H1 (cell line): ENCODE measurements around the gene TRAPPC2. TPM values are rescaled to one million over a fixed set of nuclear protein-coding genes. Genes with fewer than 3 reads are reported as not detected.

Experiments
- CHD2 ChIP-seq: IDR thresholded peaks from 2 replicates; pipeline ENCODE4 v1.6.1; 2012; ENCODE audit warnings: low read length, improper control_type of control experiment
- JUN ChIP-seq: IDR thresholded peaks from 2 replicates; pipeline ENCODE4 v1.6.1; 2011; ENCODE audit warnings: low read depth, mild to moderate bottlenecking, improper control_type of control experiment, low read length
- NRF1 ChIP-seq: IDR thresholded peaks from 2 replicates; pipeline ENCODE4 v1.6.1; 2011; ENCODE audit warnings: mild to moderate bottlenecking, low read depth, low read length, improper control_type of control experiment
- POLR2A ChIP-seq, 2 experiments: IDR thresholded peaks; 1 replicate in 1 of 2; 2 replicates in 1 of 2; pipeline ENCODE4 v1.6.1; 2011; ENCODE audit warnings: low read depth in 2 of 2, low read length in 2 of 2, mild to moderate bottlenecking in 2 of 2; ENCODE audit errors: control extremely low read depth in 1 of 2
- RAD21 ChIP-seq, 2 experiments: IDR thresholded peaks in 1 of 2; conservative IDR thresholded peaks in 1 of 2; 2 replicates each; pipeline ENCODE4 v1.6.1; 2011; ENCODE audit warnings: low read depth in 2 of 2, low read length in 2 of 2, improper control_type of control experiment in 1 of 2, inconsistent platforms in 1 of 2, mild to moderate bottlenecking in 1 of 2, moderate library complexity in 1 of 2
- RFX5 ChIP-seq: IDR thresholded peaks from 2 replicates; pipeline ENCODE4 v1.6.1; 2011; ENCODE audit warnings: low read depth, low read length, improper control_type of control experiment, borderline replicate concordance
- RNF2 ChIP-seq: fragments of 200-900, 300-1000 bp; sonication (generic); IDR thresholded peaks from 2 replicates; pipeline ENCODE4 v1.7.1; 2016; ENCODE audit warnings: borderline replicate concordance, low read depth, mild to moderate bottlenecking, antibody characterized with exemption, low read length; ENCODE audit not compliant: poor library complexity, severe bottlenecking; ENCODE audit errors: missing control alignments
- SIN3A ChIP-seq, 2 experiments: IDR thresholded peaks in 1 of 2; conservative IDR thresholded peaks in 1 of 2; 2 replicates each; pipeline ENCODE4 v1.6.1; 2011 to 2012; ENCODE audit warnings: low read length in 2 of 2, improper control_type of control experiment in 1 of 2, low read depth in 1 of 2, mild to moderate bottlenecking in 1 of 2
- SP1 ChIP-seq: IDR thresholded peaks from 2 replicates; pipeline ENCODE4 v1.6.1; 2011; ENCODE audit warnings: low read depth, low read length
- YY1 ChIP-seq: IDR thresholded peaks from 2 replicates; pipeline ENCODE4 v1.6.1; 2011; ENCODE audit warnings: low read depth, mild to moderate bottlenecking, low read length
- polyA plus RNA-seq, 7 experiments: library from polyadenylated mRNA; depleted of rRNA in 3 of 7; stranded (reverse) in 5 of 7; unstranded in 2 of 7; fragments of >200 nt in 5 of 7; fragments of 200-250 nt in 2 of 7; gene quantifications; 1 replicate in 5 of 7; 2 replicates in 1 of 7; 4 replicates in 1 of 7; pipeline versions ENCODE4 v1.2.1 to v1.2.3, GENCODE V29; 2011 to 2013; ENCODE audit warnings: missing spikeins in 2 of 7, mixed read lengths in 2 of 7
- total RNA-seq: library from RNA; stranded (reverse); fragmentation: NEBNext Ultra II Directional; extraction: Animal tissue kit (Norgen Biotek cat#: 25700); gene quantifications from 2 replicates; pipeline ENCODE4 v1.2.1, GENCODE V29; 2021
- TF ChIP-seq, protein P1 (sequence below): IDR thresholded peaks from 2 replicates; pipeline ENCODE4 v1.6.1; 2011; ENCODE audit warnings: low read length, improper control_type of control experiment

Gene TRAPPC2
- total and polyA plus RNA-seq, 2 of the 8 experiments (the other 6 are each of a cell fraction or from before 2014, with no cell fraction given): 6.7 to 10.8 TPM

GRCh38 chrX:13667919-13668318 is 66.5 kb downstream of the TRAPPC2 start (continued):
- TF ChIP-seq SP1 (no peak), RAD21 (IDR thresholded peaks at IDR 0.05 in 1 of 2, conservative IDR thresholded peaks at IDR 0.05 in 1 of 2; ENCODE audit: low read depth in 2 of 2, low read length in 2 of 2) (no peak), JUN (no peak), CHD2 (no peak), SIN3A (conservative IDR thresholded peaks at IDR 0.05 in 1 of 2, IDR thresholded peaks at IDR 0.05 in 1 of 2; ENCODE audit: low read depth in 1 of 2, low read length in 2 of 2) (no peak), NRF1 (no peak), YY1 (no peak), RFX5 (no peak), RNF2 (no peak), POLR2A (IDR thresholded peaks at IDR 0.05; ENCODE audit: control extremely low read depth in 1 of 2, low read depth in 2 of 2, low read length in 2 of 2) (no peak)
- TF ChIP-seq, protein P1, sequence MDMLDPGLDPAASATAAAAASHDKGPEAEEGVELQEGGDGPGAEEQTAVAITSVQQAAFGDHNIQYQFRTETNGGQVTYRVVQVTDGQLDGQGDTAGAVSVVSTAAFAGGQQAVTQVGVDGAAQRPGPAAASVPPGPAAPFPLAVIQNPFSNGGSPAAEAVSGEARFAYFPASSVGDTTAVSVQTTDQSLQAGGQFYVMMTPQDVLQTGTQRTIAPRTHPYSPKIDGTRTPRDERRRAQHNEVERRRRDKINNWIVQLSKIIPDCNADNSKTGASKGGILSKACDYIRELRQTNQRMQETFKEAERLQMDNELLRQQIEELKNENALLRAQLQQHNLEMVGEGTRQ: no peak
